DOHH2 (cell line): ENCODE data around the gene FOSL2.

Experiments used
- CTCF ChIP-seq: fragments of 200-600 bp; sonication (generic); IDR thresholded peaks from one replicate; pipeline ENCODE4 v1.5.1; 2014; ENCODE audit warnings: antibody characterized with exemption, mild to moderate bottlenecking, low read depth, low read length; ENCODE audit not compliant: poor library complexity, severe bottlenecking
- EZH2phosphoT487 ChIP-seq: fragments of 200-600 bp; sonication (generic); IDR thresholded peaks from 2 replicates; pipeline ENCODE4 v1.6.1; 2017; ENCODE audit warnings: borderline replicate concordance, mild to moderate bottlenecking, antibody characterized with exemption, low read length, moderate library complexity, mixed read lengths

- TF ChIP-seq CTCF (no peak), EZH2phosphoT487 (no peak)
Observed at GRCh38 chr2:28394997-28395333, 2.3 kb downstream of the FOSL2 start.
